ENCODE data around the gene TARS3. TPM values are rescaled to one million over a fixed set of nuclear protein-coding genes. Genes with fewer than 3 reads are reported as not detected.

The TARS3 gene
- total RNA-seq, 1 experiment from 2014 or later: 9.5 TPM

- ATAC-seq: peak; percentile 29; the same call in 1 of the 2 replicates
- H3K9me3 Mint-ChIP-seq: no peaks in the 10 kb centered on the region
- H3K36me3 Mint-ChIP-seq: peaks cover 37% of the 10 kb centered on the region
- DNase-seq (ENCODE audit: low spot score): no peak
- ChIA-PET POLR2A (no interaction called here), CTCF (interaction anchor here (0.6 to 2.9 kb wide), 8 partner anchors 12 to 378 kb away, joined by 3 to 14 read pairs (median 4); no protein-coding TSS in a partner anchor)
- H3K4me3 Mint-ChIP-seq: no peak overlapping the region
- peaks cover 16% of the 10 kb centered on the region for H3K4me1 Mint-ChIP-seq
- no peak for TF ChIP-seq GRHL2 (CRISPR knock-in tag; IDR thresholded peaks at IDR 0.05; ENCODE audit: insufficient replicate concordance, severe bottlenecking)
- no peak for TF ChIP-seq HMGA2 (CRISPR knock-in tag; IDR thresholded peaks at IDR 0.05)
- no peak for TF ChIP-seq FOXP1 (CRISPR knock-in tag; IDR thresholded peaks at IDR 0.05; ENCODE audit: borderline replicate concordance)
- no peak for TF ChIP-seq FOXJ3 (CRISPR knock-in tag; IDR thresholded peaks at IDR 0.05; ENCODE audit: borderline replicate concordance)
- no peak for TF ChIP-seq USF2 (CRISPR knock-in tag; IDR thresholded peaks at IDR 0.05)
- TF ChIP-seq SOX15 (CRISPR knock-in tag; IDR thresholded peaks at IDR 0.05): no peak
- TF ChIP-seq MXD4 (CRISPR knock-in tag; IDR thresholded peaks at IDR 0.05; ENCODE audit: borderline replicate concordance): no peak
- no peak for TF ChIP-seq GABPB1 (CRISPR knock-in tag; IDR thresholded peaks at IDR 0.05)
- no peak for TF ChIP-seq ZNF281 (CRISPR knock-in tag; IDR thresholded peaks at IDR 0.05)
- TF ChIP-seq IRF2 (CRISPR knock-in tag; IDR thresholded peaks at IDR 0.05; ENCODE audit: borderline replicate concordance, low read depth): no peak
- no peak for TF ChIP-seq ZNF138 (CRISPR knock-in tag; conservative IDR thresholded peaks at IDR 0.05)
- TF ChIP-seq E2F5 (CRISPR knock-in tag; IDR thresholded peaks at IDR 0.05): no peak
- TF ChIP-seq ATF3 (CRISPR knock-in tag; conservative IDR thresholded peaks at IDR 0.05): no peak
- TF ChIP-seq MYBL2 (CRISPR knock-in tag; IDR thresholded peaks at IDR 0.05): no peak
- H3K27me3 Mint-ChIP-seq (ENCODE audit: low read depth): no peaks in the 10 kb centered on the region
- H3K27ac Mint-ChIP-seq: no peak overlapping the region
These were observed 81.9 kb downstream of the TARS3 start for GRCh38 chr15:101642361-101642760.

- ATAC-seq: no peak; the same call in 1 of the 2 replicates
- POLR2A ChIA-PET: no interaction called here
These were observed 82.4 kb downstream of the TARS3 start for GRCh38 chr15:101641894-101642293.

More at GRCh38 chr15:101641894-101642293, 82.4 kb downstream of the TARS3 start:
- no peak for TF ChIP-seq SMAD3 (CRISPR knock-in tag; IDR thresholded peaks at IDR 0.05; ENCODE audit: borderline replicate concordance)
- no peak for TF ChIP-seq KAT7 (CRISPR knock-in tag; IDR thresholded peaks at IDR 0.05; ENCODE audit: borderline replicate concordance)
- no peak for TF ChIP-seq E2F4 (CRISPR knock-in tag; IDR thresholded peaks at IDR 0.05; ENCODE audit: borderline replicate concordance, low read depth)
- TF ChIP-seq ATF1 (CRISPR knock-in tag; IDR thresholded peaks at IDR 0.05): no peak
- TF ChIP-seq ZMAT4 (CRISPR knock-in tag; IDR thresholded peaks at IDR 0.05): no peak
- TF ChIP-seq ZNF121 (CRISPR knock-in tag; IDR thresholded peaks at IDR 0.05): no peak
- TF ChIP-seq GRHL2 (CRISPR knock-in tag; IDR thresholded peaks at IDR 0.05; ENCODE audit: insufficient replicate concordance, severe bottlenecking): no peak
- TF ChIP-seq NR3C1 (CRISPR knock-in tag; conservative IDR thresholded peaks at IDR 0.05; ENCODE audit: low read depth): no peak
- TF ChIP-seq ESRRA (CRISPR knock-in tag; IDR thresholded peaks at IDR 0.05; ENCODE audit: borderline replicate concordance): no peak
- no peak for TF ChIP-seq USF1 (CRISPR knock-in tag; IDR thresholded peaks at IDR 0.05)
- no peak for TF ChIP-seq ZNF232 (CRISPR knock-in tag; IDR thresholded peaks at IDR 0.05)
- TF ChIP-seq MYBL2 (CRISPR knock-in tag; IDR thresholded peaks at IDR 0.05): no peak
- Mint-ChIP-seq H3K27me3 (ENCODE audit: low read depth) (no peaks in the 10 kb centered on the region), H3K9me3 (no peaks in the 10 kb centered on the region), H3K4me1 (peaks cover 21% of the 10 kb centered on the region), H3K27ac (no peak overlapping the region), H3K36me3 (peaks cover 36% of the 10 kb centered on the region), H3K4me3 (no peak overlapping the region)
- CTCF ChIA-PET: interaction anchor here (0.6 to 2.9 kb wide), 18 partner anchors 12 to 746 kb away, joined by 3 to 14 read pairs (median 3); partner anchors contain the start of gene TARS3
- no peak for DNase-seq (ENCODE audit: low spot score)
